HG03108 (cell line): ENCODE measurements around the gene DMAC2L.

Source experiments
- ATAC-seq: cut with Tn5 transposase; IDR thresholded peaks from one replicate; pipeline ENCODE4 v1.9.1; 2021; ENCODE audit warnings: moderate library complexity; ENCODE audit not compliant: unreplicated experiment

Gene DMAC2L

GRCh38 chr14:50321009-50321660 is 9.0 kb downstream of the DMAC2L start:
- ATAC-seq = peak; percentile 87

GRCh38 chr14:50331596-50331995 is 19.5 kb downstream of the DMAC2L start:
- no peak for ATAC-seq

DNA sequence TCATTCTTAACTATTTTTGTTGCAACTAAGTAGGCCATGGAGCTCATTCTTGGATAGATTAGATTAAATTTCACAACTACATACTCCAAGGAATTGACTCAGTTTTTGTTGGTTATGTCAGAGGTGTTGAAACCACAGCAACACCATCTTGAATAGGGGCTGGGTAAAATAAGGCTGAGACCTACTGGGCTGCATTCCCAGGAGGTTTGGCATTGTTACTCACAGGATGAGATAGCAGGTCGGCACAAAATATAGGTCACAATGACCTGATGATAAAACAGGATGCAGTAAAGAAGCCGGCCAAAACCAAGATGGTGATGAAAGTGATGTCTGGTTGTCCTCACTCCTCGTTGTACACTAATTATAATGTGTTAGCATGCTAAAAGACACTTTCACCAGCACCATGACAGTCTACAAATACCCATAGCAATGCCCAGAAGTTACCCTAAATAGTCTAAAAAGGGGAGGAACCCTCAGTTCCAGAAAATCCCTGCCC is 20.9 kb downstream of the DMAC2L start:
- ATAC-seq = no peak

GRCh38 chr14:50334211-50334610 is 22.1 kb downstream of the DMAC2L start:
- no peak for ATAC-seq

DNA sequence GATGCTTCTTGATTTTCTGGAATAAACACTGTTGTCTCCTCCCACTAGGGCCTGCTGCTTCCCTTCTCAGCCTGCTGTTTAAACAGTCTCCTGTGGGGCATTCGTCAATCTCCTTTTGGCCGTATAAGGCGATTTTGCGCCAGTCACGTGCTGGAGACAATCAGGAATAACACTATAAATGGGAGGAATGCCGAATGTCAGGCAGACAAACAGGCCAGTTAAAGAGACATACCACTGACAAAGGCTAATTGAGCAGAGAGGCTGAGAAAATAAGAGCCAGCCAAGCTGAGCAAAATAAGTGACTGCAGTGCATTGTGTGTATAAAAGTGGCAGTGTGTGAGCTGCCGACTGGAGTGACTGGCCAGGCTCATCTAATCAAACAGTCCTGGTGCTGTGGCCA is 23.3 kb downstream of the DMAC2L start:
- no peak for ATAC-seq

DNA sequence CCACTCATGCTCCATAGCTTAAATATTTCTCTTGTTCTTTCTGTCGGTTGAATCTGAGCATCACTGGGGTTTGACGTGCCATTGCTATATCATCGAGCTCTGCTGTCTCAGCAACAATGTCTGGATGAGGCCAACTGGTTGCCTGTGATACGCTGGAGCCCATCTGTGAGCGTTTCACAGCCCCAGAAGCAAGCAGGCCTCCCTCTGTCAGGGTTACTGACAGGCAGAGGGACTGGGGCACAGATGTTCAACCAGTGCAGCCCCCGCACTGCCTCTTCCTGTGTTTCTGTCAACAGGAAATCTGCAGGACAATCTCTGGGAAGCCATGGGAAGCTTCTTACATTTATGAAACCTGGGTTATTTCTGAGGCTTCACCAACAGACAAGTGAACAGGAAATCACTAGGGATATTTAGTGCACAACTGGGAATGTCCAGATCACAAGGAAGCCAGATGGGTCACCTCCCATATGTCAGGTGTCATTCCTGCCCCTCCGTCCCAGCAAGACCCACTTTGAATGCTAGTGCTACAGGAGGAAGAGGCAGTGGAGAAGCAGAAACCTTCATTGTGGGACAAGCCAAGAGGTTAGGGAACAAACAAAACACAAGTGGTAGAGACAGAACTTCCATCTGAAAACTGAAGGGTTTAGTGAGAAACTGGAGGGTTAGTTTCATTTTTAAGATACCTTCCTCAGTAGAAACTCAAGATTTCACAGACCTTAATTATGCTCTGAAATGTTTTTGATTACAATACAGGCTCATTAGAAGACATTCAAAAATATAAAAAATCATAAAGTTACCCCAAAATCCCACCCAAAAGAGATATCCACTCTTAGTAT is 24.1 kb downstream of the DMAC2L start:
- ATAC-seq = no peak

DNA sequence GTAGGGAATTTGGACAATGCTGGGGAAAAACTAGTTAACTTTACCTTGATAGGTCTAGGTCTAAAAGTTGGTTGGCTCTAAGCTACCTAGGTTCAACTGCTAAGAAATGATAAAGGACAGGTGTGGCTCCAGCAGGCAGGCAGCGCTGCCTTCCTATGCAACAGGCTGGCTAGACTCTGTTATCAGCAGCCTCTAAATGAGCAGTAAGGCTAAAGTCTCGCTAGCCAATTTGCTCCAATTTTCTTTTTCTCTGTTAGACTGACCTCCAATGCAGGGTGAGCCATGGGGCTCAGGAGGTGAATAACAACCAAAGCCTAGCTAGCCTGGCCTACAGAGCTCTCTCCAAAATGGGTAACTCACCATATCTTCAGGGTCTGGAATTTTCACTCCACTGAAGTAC is 26.5 kb downstream of the DMAC2L start:
- ATAC-seq = no peak

DNA sequence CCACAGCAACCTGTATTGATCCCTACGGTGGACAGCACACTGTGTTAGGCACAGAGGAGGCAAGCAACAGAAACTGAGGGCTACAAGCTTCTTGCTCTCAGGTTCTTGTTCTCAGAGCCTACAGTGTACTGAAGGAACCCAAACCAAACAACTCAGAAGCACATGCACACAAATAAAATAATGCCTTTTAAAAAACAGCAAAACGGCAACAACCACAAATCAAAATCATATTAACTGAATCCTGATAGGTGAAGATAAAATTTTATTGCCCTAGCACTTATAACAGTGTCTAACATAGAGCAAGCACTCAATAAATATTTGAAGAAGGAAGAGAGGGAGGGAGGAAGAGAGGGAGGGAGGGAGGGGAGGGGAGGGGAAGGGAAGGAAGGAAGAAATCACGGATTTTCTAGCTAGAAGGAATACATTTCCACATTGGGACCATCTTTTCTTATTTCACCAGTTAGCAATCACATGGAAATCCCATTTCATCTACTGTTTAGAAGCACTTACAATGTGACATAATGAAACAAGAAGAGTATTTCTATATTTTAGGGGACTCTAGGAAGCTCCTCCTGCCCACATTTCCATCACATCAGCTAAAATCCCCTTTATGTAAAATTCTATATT is 27.2 kb downstream of the DMAC2L start:
- ATAC-seq = no peak

DNA sequence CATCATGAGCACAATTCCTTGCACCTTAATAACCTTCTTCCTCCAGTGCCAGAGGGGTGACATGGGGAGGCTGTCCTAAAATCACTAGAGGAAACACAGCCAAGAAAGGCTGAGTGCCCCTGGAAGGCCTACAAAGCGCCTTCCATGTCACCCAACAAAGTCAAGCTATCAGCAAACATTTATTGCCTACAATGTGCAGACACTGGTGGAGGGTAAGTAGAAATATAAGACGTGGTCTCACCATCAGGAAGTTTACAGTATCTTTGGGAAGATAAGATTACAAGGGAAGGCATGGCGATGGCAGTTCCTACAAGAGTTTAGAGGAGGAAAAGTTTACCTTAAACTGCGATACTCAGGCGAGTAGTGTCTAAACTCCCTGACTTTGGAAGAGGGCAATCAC is 27.9 kb downstream of the DMAC2L start:
- no peak for ATAC-seq

GRCh38 chr14:50340963-50341362 is 28.8 kb downstream of the DMAC2L start:
- no peak for ATAC-seq

GRCh38 chr14:50342221-50343078 is 30.3 kb downstream of the DMAC2L start:
- peak; percentile 55 for ATAC-seq

- ATAC-seq = no peak
Measured at GRCh38 chr14:50343434-50343833, 31.3 kb downstream of the DMAC2L start.

DNA sequence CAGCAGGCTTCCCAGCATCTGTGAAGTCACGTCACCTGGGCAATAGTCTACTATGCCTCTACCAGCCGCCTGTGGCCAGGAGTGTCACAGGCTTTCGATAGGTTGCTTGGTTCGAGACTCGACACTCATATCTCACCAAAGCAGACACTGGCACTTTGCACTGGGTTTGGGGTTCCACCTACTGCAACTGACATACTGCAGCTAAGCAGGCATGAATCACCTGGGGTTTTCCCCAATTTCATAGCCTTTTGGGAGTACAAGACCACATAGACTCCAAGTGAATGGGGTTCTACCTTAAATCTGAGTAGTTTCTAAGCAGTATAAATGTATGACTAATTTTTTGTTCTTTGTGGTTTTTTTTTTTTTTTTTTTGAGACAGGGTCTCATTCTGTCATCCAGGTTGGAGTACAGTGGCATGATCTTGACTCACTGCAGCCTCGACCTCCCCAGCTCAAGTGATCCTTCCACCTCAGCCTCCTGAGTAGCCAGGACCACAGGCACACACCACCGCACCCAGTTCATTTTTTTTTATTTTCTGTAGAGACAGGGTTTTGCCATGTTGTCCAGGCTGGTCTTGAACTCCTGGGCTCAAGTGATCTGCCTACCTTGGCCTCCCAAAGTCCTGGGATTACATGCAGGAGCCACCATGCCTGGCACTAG is 32.1 kb downstream of the DMAC2L start:
- ATAC-seq = peak; percentile 86

GRCh38 chr14:50344876-50345563 is 32.9 kb downstream of the DMAC2L start:
- ATAC-seq = no peak

DNA sequence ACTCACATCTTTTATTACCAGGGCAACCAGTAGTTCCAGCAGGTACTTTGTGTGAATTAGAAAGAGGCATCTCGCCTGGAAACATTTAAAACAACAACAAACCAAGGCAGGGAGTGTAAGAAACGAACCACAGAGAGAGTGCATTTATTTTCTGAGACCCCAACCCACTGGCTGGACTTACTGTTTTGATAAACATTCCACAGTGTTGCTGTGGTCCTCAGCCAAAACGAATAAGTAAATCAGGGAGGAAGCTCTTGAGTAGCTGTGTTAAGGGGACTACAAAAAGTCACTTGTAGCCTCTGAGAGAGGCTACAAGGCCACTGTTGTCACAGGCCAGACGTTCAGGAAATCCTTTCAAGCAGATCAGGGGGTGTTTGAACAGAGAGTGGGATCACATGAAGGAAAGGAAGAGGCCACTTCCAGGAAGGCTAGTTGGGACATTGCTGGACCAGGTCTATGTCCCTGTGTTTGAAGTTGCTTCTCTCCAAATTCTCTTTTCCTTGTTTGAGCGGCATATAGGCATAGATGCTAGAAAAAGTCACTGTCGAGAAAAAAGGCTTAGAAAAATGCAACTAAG is 33.8 kb downstream of the DMAC2L start:
- ATAC-seq = no peak

- no peak for ATAC-seq
Measured at GRCh38 chr14:50347521-50347920, 35.4 kb downstream of the DMAC2L start.

- ATAC-seq = no peak
Measured at GRCh38 chr14:50348933-50349332, 36.8 kb downstream of the DMAC2L start.

- no peak for ATAC-seq
Measured at GRCh38 chr14:50350975-50351374, 38.9 kb downstream of the DMAC2L start.

GRCh38 chr14:50352584-50352983 is 40.5 kb downstream of the DMAC2L start:
- ATAC-seq = no peak
